HG03139 (cell line): Measurements from ENCODE around the gene PARVB.

Experiments
- ATAC-seq: cut with Tn5 transposase; IDR thresholded peaks from one replicate; pipeline ENCODE4 v1.9.1; 2021; ENCODE audit not compliant: unreplicated experiment

Gene PARVB

GRCh38 chr22:44194569-44194968, 170.5 kb downstream of the PARVB start:
- no peak for ATAC-seq

- ATAC-seq, result no peak
Observed at GRCh38 chr22:44195189-44195871, 171.2 kb downstream of the PARVB start.

- ATAC-seq, result no peak
Observed at GRCh38 chr22:44196241-44196640, 172.1 kb downstream of the PARVB start.

GRCh38 chr22:44196731-44197131, 172.6 kb downstream of the PARVB start:
- no peak for ATAC-seq

GRCh38 chr22:44197271-44197670, 173.2 kb downstream of the PARVB start:
- ATAC-seq, result no peak

- no peak for ATAC-seq
Observed at GRCh38 chr22:44199164-44199563, 175.1 kb downstream of the PARVB start.

- no peak for ATAC-seq
Observed at GRCh38 chr22:44199866-44200265, 175.8 kb downstream of the PARVB start.

GRCh38 chr22:44200451-44200850, 176.3 kb downstream of the PARVB start:
- ATAC-seq, result no peak

GRCh38 chr22:44200855-44201550, 176.9 kb downstream of the PARVB start:
- ATAC-seq, result no peak

GRCh38 chr22:44201665-44202064, 177.6 kb downstream of the PARVB start:
- ATAC-seq, result no peak

GRCh38 chr22:44202261-44202789, 178.2 kb downstream of the PARVB start:
- no peak for ATAC-seq

GRCh38 chr22:44203203-44203602, 179.1 kb downstream of the PARVB start:
- ATAC-seq, result no peak

- ATAC-seq, result no peak
Observed at GRCh38 chr22:44204739-44205515, 180.8 kb downstream of the PARVB start.

GRCh38 chr22:44205516-44206329, 181.6 kb downstream of the PARVB start:
- no peak for ATAC-seq

- ATAC-seq, result no peak
Observed at GRCh38 chr22:44206330-44206645, 182.2 kb downstream of the PARVB start.

- ATAC-seq, result no peak
Observed at GRCh38 chr22:44206696-44207095, 182.6 kb downstream of the PARVB start.

GRCh38 chr22:44207173-44207980, 183.3 kb downstream of the PARVB start:
- no peak for ATAC-seq

- ATAC-seq, result no peak
Observed at GRCh38 chr22:44207981-44208317, 183.8 kb downstream of the PARVB start.

- ATAC-seq, result no peak
Observed at GRCh38 chr22:44209343-44209742, 185.2 kb downstream of the PARVB start.

- no peak for ATAC-seq
Observed at GRCh38 chr22:44210722-44211121, 186.6 kb downstream of the PARVB start.
